GM18858 (cell line): Measurements from ENCODE around the gene ATP2B2.

Experiments
- ATAC-seq: cut with Tn5 transposase; IDR thresholded peaks from one replicate; pipeline ENCODE4 v1.9.1; 2021; ENCODE audit not compliant: unreplicated experiment

ATP2B2 gene

GRCh38 chr3:10434144-10434937, 71.0 kb downstream of the ATP2B2 start:
- ATAC-seq = no peak

- no peak for ATAC-seq
Measured at GRCh38 chr3:10432931-10433330, 72.5 kb downstream of the ATP2B2 start.

- ATAC-seq = no peak
Measured at GRCh38 chr3:10432156-10432845, 73.1 kb downstream of the ATP2B2 start.

GRCh38 chr3:10430805-10431204, 74.6 kb downstream of the ATP2B2 start:
- no peak for ATAC-seq

- ATAC-seq = no peak
Measured at GRCh38 chr3:10428406-10429091, 76.8 kb downstream of the ATP2B2 start.

- no peak for ATAC-seq
Measured at GRCh38 chr3:10426346-10427220, 78.8 kb downstream of the ATP2B2 start.

- no peak for ATAC-seq
Measured at GRCh38 chr3:10423171-10423882, 82.1 kb downstream of the ATP2B2 start.

- no peak for ATAC-seq
Measured at GRCh38 chr3:10421996-10422395, 83.4 kb downstream of the ATP2B2 start.

- no peak for ATAC-seq
Measured at GRCh38 chr3:10420745-10421475, 84.5 kb downstream of the ATP2B2 start.

- ATAC-seq = no peak
Measured at GRCh38 chr3:10419637-10420232, 85.7 kb downstream of the ATP2B2 start.

GRCh38 chr3:10417847-10418246, 87.5 kb downstream of the ATP2B2 start:
- no peak for ATAC-seq

- ATAC-seq = no peak
Measured at GRCh38 chr3:10416730-10417300, 88.6 kb downstream of the ATP2B2 start.

GRCh38 chr3:10413041-10413440, 92.3 kb downstream of the ATP2B2 start:
- ATAC-seq = no peak

- ATAC-seq = no peak
Measured at GRCh38 chr3:10411598-10412332, 93.6 kb downstream of the ATP2B2 start.

- no peak for ATAC-seq
Measured at GRCh38 chr3:10410383-10411002, 94.9 kb downstream of the ATP2B2 start.

- no peak for ATAC-seq
Measured at GRCh38 chr3:10408680-10409079, 96.7 kb downstream of the ATP2B2 start.

GRCh38 chr3:10407361-10407760, 98.0 kb downstream of the ATP2B2 start:
- no peak for ATAC-seq

- no peak for ATAC-seq
Measured at GRCh38 chr3:10406414-10406813, 99.0 kb downstream of the ATP2B2 start.
